ENCODE measurements around the gene ANXA2.

GRCh38 chr15:60301024-60301423, 96.8 kb downstream of the ANXA2 start:
- TF ChIP-seq CTCF (IDR thresholded peaks at IDR 0.05) (no peak), POLR2A (IDR thresholded peaks at IDR 0.05) (no peak)
